Effector memory CD4-positive, alpha-beta T cell (primary cell): ENCODE measurements around the gene MRPL23.

ENCODE experiments used
- DNase-seq, 3 donors: peaks; one replicate each; pipeline ENCODE4 v3.0.0-alpha.2; 2020
- H3K27ac ChIP-seq: 2 replicates; pipeline ENCODE4 v1.7.0; 2013; ENCODE audit warnings: mild to moderate bottlenecking, low read length, moderate library complexity; ENCODE audit not compliant: insufficient read depth, poor library complexity, severe bottlenecking
- H3K27me3 ChIP-seq: replicated peaks from 2 replicates; pipeline ENCODE4 v1.7.0; 2013; ENCODE audit warnings: mild to moderate bottlenecking, low read length; ENCODE audit not compliant: insufficient read depth, control insufficient read depth, poor library complexity, severe bottlenecking
- H3K36me3 ChIP-seq: 2 replicates; pipeline ENCODE4 v1.7.0; 2013; ENCODE audit warnings: mild to moderate bottlenecking, low read length, moderate library complexity; ENCODE audit not compliant: control insufficient read depth, insufficient read depth
- H3K4me1 ChIP-seq: 2 replicates; pipeline ENCODE4 v1.7.0; 2013; ENCODE audit warnings: low read length, mild to moderate bottlenecking; ENCODE audit not compliant: control insufficient read depth, insufficient read depth, poor library complexity, severe bottlenecking
- H3K4me3 ChIP-seq: 2 replicates; pipeline ENCODE4 v1.7.0; 2013; ENCODE audit warnings: low read length, low read depth, mild to moderate bottlenecking; ENCODE audit not compliant: insufficient read depth, poor library complexity, severe bottlenecking
- H3K9me3 ChIP-seq: 2 replicates; pipeline ENCODE4 v1.7.0; 2013; ENCODE audit warnings: mild to moderate bottlenecking, low read length, moderate library complexity; ENCODE audit not compliant: control insufficient read depth
- total RNA-seq, 3 donors: gene quantifications; one replicate each; lab custom pipeline; 2026; lab: John Stamatoyannopoulos, UW

MRPL23 gene
- total RNA-seq: 8.7 to 19.7 (median 11.4) reads per million in 3 donors

DNA sequence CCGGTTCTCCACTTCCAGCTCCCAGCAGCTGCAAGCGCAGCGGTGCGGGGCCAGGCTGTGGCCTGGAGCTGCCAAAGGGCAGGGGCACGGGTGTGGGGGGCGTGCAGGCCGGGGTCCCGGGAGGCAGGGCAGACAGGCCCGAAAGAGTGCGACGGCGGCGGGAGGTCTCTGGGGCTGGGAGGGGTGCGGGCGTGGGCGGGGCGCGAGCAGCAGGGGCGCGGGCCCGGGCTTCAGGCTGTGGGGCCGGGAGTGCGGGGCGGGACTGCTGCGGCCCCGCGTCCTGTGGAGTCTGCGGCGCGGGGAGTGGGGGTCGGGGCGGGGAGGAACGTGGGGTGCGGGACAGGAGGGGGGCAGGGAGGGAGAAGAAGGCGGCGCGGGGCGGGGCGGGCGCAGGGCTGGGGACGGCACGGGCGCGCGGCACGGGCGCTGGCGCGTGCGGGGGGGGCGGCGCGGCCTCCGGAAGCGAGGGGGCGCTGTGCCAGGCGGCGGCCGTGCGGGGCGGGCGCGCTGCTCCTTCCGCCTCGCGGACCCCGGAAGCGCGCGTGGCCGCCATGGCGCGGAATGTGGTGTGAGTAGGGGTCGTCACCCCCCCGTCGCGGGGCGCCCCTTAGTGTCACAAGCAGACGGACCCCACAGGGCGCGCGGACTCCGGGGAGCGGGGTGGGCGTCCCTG is at the start of gene MRPL23:
Gene MRPL23 (plus strand): TSS at position 521 of the 673 bp plus-strand sequence. CDS start 31 bp downstream, at position 552.
- Histone ChIP-seq H3K27me3 (no peaks in the 10 kb centered on the region), H3K27ac (no peak within 1 kb of the TSS), H3K36me3 (no peaks in the 10 kb centered on the region), H3K9me3 (no peaks in the 10 kb centered on the region), H3K4me3 (no peak within 1 kb of the TSS), H3K4me1 (no peaks in the 10 kb centered on the region)
- no peak for DNase-seq

DNA sequence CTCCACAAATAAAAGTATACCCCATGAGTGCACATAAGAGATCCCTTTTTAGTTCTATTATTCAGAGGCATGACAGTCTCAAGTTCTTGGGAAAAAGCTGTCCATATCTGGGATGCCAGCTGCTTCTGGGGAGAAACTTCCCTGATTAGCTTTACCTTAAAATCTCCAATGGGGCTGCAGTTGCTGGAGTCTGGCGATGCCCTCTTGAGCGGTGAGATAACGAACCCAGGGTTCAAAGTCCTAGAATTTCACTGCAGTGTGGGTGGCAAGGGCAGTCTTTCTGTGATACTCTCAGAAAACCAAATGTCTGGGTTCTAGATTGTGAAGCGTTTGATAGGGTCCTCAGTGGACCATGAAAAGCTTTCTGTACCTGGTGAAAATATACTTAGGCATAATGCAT is 48.0 kb upstream of the MRPL23 start:
- H3K9me3 ChIP-seq: no peaks in the 10 kb centered on the region
- H3K27ac ChIP-seq: no peak overlapping the region
- no peak overlapping the region for H3K4me3 ChIP-seq
- H3K36me3 ChIP-seq: no peaks in the 10 kb centered on the region
- no peaks in the 10 kb centered on the region for H3K4me1 ChIP-seq
- no peaks in the 10 kb centered on the region for H3K27me3 ChIP-seq
- DNase-seq: no peak

DNA sequence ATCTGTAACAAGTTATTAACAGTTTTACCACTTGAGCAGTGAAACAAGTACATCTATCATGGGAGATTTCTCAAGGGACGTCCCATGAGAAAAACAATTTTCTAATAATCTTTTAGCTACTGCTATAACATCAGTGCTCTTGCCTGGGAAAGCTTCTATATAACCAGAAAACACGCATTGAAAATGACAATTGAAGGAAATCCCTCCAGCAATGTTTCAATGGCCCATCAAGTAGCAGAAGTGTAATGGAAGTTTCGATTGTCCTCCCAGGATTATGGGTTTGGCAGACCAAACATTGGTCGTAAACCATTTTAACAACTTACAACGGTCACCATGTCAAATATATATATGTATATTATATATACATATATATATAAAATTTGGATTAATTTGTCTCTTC is 47.4 kb upstream of the MRPL23 start:
- Histone ChIP-seq H3K4me3 (no peak overlapping the region), H3K36me3 (no peaks in the 10 kb centered on the region), H3K27ac (no peak overlapping the region), H3K27me3 (no peaks in the 10 kb centered on the region), H3K4me1 (no peaks in the 10 kb centered on the region), H3K9me3 (no peaks in the 10 kb centered on the region)
- no peak for DNase-seq

DNA sequence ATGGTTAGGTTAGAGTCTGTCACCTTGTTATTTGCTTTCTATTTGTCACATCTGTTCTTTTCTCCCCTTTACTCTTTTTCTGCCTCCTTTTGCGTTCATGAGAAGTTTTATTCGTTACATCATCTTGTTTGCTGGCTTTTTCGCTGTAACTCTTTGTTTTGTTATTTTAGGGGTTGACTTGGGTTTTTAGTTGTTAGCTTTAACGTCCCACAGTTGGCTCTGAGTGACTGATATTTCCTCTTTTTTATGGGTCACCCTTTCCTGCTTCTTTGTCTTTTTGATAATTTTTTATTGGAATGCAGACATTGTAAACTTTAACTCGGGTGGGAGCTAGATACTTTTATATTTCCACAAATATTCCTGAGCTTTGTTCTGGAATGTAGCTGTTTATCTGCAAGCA is 41.0 kb upstream of the MRPL23 start:
- Histone ChIP-seq H3K9me3 (no peaks in the 10 kb centered on the region), H3K4me1 (no peaks in the 10 kb centered on the region)

DNA sequence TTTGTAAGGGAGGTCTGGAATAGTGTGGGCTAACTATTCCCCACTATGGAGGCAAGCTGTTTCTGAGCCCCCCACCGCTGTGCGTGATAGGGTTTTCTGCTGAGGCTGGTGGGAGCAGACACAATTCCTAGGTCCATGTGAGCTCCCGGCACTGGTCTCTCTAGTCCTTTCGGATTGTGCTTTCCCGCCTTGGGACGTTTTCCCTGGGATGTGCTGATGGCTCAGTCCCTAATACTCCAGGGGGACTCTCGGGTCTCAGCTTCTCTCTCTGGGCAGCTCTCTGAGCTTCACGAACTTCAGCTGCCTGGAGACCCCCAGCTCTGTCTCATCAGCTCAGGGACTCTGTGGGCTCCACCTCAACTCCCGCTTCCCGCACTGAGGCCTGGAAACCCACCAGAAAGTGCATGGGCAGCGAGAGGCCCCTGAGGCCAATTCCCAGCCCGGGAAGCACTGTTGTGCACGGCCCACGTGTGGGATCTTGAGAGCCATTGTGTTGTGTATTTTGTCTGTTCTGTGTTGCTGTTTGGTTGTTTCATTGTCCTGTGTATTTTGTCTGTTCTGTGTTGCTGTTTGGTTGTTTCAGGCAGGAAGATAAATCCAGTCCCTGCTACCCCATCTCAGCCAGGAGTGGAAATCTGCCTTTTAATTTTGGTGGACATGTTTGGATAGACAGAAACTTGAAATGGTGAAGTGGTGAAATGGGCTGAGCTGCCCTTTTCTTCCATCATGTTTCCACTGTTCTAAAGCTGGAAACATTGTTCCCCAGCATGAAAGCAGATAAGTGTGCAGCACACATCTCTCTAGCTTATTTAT is 40.3 kb upstream of the MRPL23 start:
- DNase-seq: no peak
- Histone ChIP-seq H3K4me1 (no peaks in the 10 kb centered on the region), H3K9me3 (no peaks in the 10 kb centered on the region), H3K36me3 (no peaks in the 10 kb centered on the region), H3K27me3 (no peaks in the 10 kb centered on the region), H3K27ac (no peak overlapping the region), H3K4me3 (no peak overlapping the region)

More for the DNA sequence above, 41.0 kb upstream of the MRPL23 start:
- DNase-seq: no peak
- H3K36me3 ChIP-seq: no peaks in the 10 kb centered on the region
- no peaks in the 10 kb centered on the region for H3K27me3 ChIP-seq
- H3K27ac ChIP-seq: no peak overlapping the region
- no peak overlapping the region for H3K4me3 ChIP-seq

DNA sequence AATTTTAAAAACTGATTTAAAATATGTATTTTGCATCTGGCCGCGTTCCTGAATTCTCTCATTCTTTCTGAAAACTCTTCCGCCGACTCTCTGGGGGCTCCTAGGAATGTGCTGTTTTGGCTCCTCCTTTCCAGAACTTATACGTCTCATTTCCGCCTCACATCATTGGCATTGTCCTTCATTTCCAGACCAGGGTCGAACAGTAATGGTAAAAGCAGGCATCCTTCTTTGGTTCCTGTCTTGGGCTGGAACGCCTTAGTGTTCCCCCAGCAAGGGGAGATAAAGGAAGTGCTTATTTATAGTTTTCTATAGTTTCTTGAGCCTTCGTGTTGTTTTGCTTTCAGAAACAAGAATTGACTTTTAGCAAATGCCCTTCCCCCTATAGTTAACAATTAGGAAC is 38.5 kb upstream of the MRPL23 start:
- no peaks in the 10 kb centered on the region for H3K27me3 ChIP-seq
- H3K4me3 ChIP-seq: no peak overlapping the region
- no peak overlapping the region for H3K27ac ChIP-seq
- no peaks in the 10 kb centered on the region for H3K36me3 ChIP-seq
- H3K4me1 ChIP-seq: no peaks in the 10 kb centered on the region
- DNase-seq: no peak
- H3K9me3 ChIP-seq: no peaks in the 10 kb centered on the region

DNA sequence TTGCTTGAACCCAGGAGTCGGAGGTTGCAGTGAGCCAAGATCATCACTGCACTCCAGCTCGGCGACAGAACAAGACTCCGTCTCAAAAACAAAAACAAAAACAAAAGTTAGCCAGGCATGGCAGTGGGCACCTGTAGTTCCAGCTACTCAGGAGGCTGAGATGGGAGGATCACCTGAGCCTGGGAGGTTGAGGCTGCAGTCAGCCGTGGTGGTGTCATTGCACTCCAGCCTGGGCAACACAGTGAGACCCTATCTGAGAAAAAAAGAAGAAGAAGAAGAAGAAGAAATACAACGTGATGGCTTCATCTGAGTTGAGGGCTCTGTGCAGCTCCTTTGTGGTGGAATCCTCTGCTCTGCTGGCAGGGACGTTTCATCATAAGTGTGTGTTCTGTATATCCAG is 37.6 kb upstream of the MRPL23 start:
- no peaks in the 10 kb centered on the region for H3K9me3 ChIP-seq
- no peak for DNase-seq
- H3K4me1 ChIP-seq: no peaks in the 10 kb centered on the region
- no peak overlapping the region for H3K27ac ChIP-seq
- no peaks in the 10 kb centered on the region for H3K27me3 ChIP-seq
- no peak overlapping the region for H3K4me3 ChIP-seq
- no peaks in the 10 kb centered on the region for H3K36me3 ChIP-seq

DNA sequence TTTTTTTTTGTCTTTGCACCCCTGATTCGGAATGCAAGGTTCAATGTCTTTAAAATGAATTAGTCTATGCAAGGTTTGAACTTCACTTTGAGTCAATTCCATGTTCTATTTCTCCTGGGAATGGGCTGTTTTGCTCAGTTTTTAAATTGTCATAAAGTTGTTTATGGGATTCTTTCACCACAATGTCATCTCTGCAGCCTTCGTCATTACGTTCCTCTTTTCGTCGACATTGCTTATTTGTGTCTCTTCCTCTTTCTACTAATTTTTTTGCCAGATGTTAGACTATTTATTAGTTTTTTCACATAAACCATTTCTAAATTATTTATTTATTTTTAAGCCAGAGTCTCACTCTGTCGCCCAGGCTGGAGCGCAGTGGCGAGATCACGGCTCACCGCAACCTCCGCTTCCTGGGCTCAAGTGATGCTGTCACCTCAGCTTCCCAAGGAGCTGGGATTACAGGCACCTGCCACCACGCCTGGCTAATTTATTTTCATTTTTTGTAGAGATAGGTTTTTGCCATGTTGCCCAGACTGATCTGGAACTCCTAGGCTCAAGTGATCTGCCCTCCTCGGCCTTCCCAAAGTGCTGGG is 34.7 kb upstream of the MRPL23 start:
- Histone ChIP-seq H3K9me3 (no peaks in the 10 kb centered on the region), H3K4me3 (no peak overlapping the region), H3K36me3 (no peaks in the 10 kb centered on the region), H3K27me3 (no peaks in the 10 kb centered on the region), H3K4me1 (no peaks in the 10 kb centered on the region), H3K27ac (no peak overlapping the region)
- DNase-seq: no peak

DNA sequence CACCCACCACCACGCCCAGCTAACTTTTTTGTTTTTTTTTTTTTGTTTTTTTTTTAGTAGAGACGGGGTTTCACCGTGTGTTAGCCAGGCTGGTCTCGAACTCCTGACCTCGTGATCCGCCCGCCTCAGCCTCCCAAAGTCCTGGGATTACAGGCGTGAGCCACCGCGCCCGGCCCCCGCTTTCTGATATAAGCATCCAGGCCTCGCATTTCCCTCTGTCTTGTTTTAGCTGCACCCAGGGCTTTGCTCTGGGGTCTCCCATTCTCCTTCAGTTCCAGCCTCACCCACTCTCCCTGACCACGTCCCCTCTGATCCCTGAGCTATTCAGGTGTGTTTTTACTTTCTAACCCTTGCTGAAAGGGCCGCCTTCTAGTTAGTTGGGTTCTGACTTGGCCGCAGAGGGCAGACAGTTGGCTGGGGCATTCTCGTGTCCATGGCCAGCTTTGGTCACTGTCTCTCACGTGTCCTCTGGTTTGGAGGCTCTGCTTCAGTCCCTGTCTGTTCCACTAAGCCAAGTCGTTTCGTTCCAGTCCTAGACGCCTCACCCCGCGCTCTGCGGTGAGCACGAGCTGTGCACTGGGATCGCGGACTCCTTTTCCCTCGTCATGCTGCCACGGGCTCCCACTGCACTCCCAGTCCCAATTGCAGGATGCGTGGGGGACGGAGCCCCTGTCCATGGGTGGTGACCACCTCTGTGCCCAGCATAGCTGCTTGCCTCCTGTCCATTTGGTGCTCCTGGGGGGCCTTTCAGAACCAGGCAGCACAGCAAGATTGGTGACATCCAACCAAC is 33.7 kb upstream of the MRPL23 start:
- H3K27me3 ChIP-seq: no peaks in the 10 kb centered on the region
- no peak overlapping the region for H3K4me3 ChIP-seq
- no peaks in the 10 kb centered on the region for H3K36me3 ChIP-seq
- H3K4me1 ChIP-seq: no peaks in the 10 kb centered on the region
- no peak overlapping the region for H3K27ac ChIP-seq
- no peaks in the 10 kb centered on the region for H3K9me3 ChIP-seq
- DNase-seq: no peak
